Activated CD8-positive, alpha-beta memory T cell treated with anti-CD3 and anti-CD28 coated beads, Interleukin-2, amount 50 U/mL, for 1 hour (primary cell): ENCODE data around the gene PSD.

Experiments
- DNase-seq: peaks from one replicate; pipeline ENCODE4 v3.0.0-alpha.2; 2020; ENCODE audit errors: extremely low read depth

The PSD gene

GRCh38 chr10:102404361-102405107 lies 14.1 kb downstream of the PSD start:
- DNase-seq: no peak

- no peak for DNase-seq
Observed at GRCh38 chr10:102403115-102403514, 15.5 kb downstream of the PSD start.

GRCh38 chr10:102402512-102402896 lies 16.1 kb downstream of the PSD start:
- DNase-seq: no peak

- DNase-seq: no peak
Observed at GRCh38 chr10:102401735-102402511, 16.7 kb downstream of the PSD start.

GRCh38 chr10:102401342-102401654 lies 17.3 kb downstream of the PSD start:
- no peak for DNase-seq

GRCh38 chr10:102400598-102401341 lies 17.8 kb downstream of the PSD start:
- no peak for DNase-seq

- DNase-seq: no peak
Observed at GRCh38 chr10:102400076-102400475, 18.5 kb downstream of the PSD start.

GRCh38 chr10:102399217-102400021 lies 19.2 kb downstream of the PSD start:
- DNase-seq: no peak

- no peak for DNase-seq
Observed at GRCh38 chr10:102398172-102399020, 20.2 kb downstream of the PSD start.

GRCh38 chr10:102397222-102398171 lies 21.1 kb downstream of the PSD start:
- DNase-seq: no peak

GRCh38 chr10:102396730-102397151 lies 21.8 kb downstream of the PSD start:
- DNase-seq: no peak

GRCh38 chr10:102396317-102396650 lies 22.3 kb downstream of the PSD start:
- no peak for DNase-seq

GRCh38 chr10:102395400-102396316 lies 22.9 kb downstream of the PSD start, which contains the start of gene NFKB2:
TSS of gene NFKB2 (plus strand) at chr10:102395705. CDS start at chr10:102395960, 255 bp downstream.
- DNase-seq: peak; percentile 72

GRCh38 chr10:102394801-102395399 lies 23.7 kb downstream of the PSD start:
- DNase-seq: no peak

GRCh38 chr10:102394079-102394800 lies 24.3 kb downstream of the PSD start:
- DNase-seq: peak; percentile 97

- no peak for DNase-seq
Observed at GRCh38 chr10:102393411-102394078, 25.0 kb downstream of the PSD start.

- DNase-seq: no peak
Observed at GRCh38 chr10:102392306-102392705, 26.3 kb downstream of the PSD start.
